NCI-H526 treated with DMSO at 0.1 percent for 48 hours (cell line): ENCODE measurements around the gene ABHD3.
A peak's percentile ranks its signal among the peaks of the same experiment; 100 is the strongest.
"Not testable (repeated sequence)": the region's sequence is repeated elsewhere in the genome, so short reads cannot be mapped to it uniquely, and the experiment has no call there.

Experiments
- DNase-seq: peaks from one replicate; lab custom pipeline; 2025; lab: John Stamatoyannopoulos, UW

Gene ABHD3

DNA sequence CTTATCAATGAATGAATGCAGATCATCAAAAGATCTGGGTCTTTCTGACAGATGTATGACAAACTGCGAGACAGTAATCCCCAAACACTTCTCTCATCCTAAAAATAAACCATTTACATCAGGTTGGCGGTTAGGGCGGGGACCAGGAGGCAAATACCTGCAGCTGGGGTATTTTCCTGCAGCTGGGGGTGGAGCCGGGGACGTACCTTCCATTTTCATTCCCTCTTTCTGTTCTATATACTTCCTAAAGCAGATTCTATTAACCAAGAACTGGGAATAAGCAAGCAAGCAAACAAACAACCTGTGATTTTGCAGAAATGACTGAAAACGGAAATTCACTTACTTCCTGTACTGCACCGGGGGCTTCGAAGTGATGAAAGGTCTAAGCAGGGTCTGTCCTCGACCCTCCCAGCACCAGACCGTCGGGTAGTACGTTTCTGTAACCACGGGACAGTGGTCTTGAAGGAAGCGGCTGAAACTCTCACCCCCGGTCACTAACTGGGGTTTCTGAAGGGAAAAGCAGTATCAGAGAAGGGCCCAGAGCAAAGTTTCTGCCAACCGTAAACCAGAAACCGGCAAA, 1.2 kb downstream of the ABHD3 start:
- peak; percentile 18 for DNase-seq

DNA sequence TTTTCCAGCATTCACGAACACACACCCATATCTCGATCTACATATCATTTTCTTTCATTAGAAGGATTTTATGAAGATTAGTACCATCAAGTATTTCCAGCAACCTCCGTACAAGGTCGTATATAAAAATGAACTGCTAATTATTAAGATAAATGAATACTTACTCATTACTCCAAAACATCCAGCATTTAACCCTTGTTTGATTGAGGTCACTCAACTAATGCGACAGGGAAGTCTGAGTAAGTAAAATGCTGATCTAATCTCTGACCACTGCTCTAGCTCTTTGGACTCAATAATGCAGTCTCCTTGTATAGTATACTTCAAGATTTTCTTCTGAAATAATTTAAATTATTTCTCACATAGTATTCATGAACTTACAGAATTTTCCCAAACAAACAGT, 2.0 kb downstream of the ABHD3 start:
- DNase-seq: no peak

DNA sequence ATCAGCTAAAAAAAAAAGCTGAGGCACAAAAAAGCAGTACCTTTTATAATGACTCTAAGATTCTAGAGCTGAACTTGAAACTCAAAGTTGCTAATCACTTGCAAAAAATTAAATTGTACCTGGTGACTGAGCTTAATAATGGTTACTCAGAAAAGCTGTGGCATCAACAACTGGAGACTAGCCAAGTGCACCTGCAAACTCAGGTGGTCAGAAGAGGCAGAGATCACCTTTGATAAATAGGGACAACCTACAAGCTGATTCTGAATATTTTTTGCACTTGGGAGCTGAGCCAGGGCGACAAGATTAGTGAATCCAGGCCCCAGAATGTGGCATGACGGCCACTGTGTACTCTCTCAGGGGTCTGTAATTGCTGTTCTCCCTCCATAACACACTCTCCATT, 3.0 kb downstream of the ABHD3 start:
- no peak for DNase-seq

DNA sequence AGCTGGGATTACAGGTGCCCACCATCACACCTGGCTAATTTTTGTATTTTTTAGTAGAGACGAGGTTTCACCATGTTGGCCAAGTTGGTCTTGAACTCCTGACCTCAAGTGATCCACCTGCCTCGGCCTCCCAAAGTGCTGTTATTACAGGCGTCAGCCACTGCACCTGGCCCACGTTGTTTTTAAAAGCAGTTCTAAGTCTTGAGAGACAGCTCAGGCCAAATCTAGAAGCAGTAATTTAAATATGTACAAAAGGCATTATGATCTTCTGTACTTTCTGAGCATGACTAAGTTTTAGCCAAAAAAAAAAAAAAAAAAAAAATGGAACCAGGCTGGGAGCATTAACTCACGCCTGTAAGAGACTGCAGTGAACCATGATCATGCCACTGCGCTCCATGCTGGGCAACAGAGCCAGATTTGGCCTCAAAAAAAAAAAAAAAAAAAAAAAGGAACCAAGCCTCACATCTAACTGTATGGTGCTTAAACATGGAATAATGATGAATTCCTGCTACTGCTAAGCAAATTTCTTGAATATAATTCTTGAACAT, 4.0 kb downstream of the ABHD3 start:
- no peak for DNase-seq

DNA sequence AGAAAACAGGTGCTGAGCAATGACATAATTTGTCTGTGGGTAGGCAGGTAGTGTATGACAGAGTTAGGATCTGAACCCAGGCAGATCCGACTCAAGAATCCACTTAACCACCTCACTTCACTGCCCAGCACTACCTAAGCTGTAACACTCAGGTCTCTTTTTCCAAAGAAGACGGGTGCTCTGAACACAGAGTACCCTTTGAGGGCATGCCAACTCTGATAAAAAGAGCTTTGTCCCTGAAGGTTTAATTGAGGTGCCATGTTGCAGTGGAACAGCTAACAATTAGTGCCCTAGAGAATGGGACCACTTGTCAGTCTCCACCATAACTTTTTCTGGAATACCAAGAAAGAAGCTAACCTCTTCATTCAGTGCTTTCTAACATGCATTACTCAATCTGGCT, 11.3 kb downstream of the ABHD3 start:
- DNase-seq: no peak

DNA sequence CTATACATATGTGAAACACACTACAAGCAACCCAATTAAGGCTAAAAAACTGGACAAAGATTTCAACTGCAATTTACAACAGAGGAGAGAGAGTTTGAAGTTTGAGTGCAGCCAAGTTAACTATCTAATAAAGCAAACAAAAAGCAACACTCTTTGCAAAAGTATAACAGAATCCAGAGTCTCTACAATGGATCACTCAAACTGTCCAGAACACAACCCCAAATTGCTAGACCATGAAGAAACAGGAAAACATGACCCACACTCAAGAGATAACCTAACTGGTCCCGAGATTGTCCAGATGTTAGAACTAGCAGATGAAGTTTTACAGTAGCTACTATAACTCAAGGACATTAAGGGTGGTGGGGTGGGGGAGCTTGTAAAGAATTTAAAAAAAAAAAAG, 14.8 kb downstream of the ABHD3 start:
- DNase-seq: no peak

DNA sequence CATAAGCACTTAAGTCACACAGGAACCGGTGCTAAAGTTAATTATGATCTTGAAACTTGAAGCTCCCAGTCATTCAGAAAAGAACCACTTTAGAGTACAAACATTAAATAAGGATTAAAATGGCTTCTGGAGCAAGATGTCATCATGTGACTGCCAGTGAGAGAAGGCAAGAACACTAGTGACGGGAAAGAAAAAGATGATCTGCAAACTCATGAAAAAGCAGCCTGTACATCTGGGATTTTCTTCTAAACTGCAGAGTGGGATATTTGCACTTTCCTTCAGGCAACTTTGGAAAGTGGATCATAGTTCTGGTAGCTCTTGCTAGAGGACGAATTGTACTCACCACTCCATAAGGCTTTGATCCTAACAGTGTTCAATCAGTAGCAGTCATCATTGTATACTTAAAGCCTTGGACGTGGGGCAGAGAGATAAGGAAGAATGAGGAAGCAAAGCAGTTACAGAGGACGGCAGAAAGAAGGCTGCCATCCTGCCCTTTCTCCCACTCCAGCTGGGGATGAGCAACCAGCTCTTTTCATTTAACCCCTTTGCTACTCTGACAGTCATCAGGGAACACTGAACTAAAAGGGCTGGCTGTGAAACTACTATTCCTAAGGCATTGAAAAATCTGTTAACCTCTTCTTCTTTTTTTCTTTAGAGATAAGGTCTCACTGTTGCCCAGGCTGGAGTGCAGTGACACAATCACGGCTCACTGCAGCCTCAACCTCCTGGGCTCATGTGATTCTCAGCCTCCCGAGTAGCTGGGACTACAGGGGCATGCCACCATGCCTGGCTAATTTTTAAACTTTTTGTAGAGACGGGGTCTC, 18.1 kb downstream of the ABHD3 start:
- DNase-seq: no peak

DNA sequence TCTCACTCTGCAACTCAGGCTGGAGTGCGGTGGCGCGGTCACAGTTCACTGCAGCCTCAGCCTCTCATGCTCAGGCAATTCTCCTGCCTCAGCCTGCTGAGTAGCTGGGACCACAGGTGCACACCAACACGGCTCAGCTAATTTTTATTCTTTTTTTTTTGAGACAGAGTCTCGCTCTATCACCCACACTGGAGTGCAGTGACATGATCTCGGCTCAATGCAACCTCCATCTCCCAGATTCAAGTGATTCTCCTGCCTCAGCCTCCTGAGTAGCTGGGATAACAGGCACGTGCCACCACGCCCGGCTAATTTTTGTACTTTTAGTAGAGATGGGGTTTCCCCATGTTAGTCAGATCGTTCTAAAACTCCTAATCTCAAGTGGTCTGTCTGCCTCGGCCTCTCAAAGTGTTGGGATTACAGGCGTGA, 19.0 kb downstream of the ABHD3 start:
- not testable (repeated sequence) for DNase-seq

DNA sequence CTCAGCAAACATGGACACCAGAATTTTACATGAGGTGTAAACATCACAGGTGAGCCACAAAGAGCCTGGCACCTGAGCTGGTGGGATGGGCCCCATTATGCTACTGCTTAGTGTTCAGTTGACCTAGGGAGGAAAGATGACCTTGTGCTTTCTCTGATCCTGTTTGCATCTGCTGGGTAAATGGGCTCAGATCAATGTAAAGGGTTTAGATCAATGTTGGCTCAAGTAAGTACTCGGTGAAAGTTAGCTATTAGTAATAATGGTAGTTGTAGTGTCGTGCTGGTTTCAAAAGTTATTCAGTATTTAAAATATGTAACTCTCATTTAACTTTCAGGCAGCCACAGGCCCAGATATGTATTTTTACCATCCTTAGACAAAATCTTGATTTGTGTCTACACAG, 19.8 kb downstream of the ABHD3 start:
- DNase-seq: no peak

DNA sequence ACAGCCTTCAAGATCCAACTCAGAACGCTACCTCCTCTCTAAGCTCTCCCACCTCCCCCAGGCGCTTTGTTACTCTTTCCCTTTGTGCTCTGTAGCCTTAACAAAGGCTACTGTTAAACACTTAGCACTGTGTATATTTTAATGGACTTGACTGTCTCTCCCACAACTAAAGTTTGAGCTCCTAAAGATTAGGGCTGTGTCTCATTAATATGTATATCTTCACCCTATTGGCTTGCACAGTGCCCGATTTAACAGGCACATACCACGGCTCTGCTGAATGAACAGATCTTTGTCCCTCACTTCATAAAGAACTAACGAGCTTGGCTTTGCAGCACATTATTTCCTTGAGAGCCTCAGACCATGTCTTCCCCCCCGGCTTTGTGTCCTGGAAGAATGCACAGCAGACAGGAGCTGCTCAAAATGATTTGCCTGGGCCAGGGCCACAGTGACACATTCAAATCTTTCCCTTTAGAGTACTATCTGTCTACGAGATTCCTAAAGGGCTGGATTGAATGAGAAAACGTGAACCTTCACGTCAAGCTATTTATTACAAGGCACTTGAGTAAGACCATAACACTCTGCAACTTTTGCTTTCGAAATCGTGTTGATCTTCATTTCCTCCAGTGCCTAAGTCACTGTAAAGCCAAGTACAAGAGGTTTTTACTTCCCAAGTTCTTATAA, 22.1 kb downstream of the ABHD3 start:
- DNase-seq: no peak

DNA sequence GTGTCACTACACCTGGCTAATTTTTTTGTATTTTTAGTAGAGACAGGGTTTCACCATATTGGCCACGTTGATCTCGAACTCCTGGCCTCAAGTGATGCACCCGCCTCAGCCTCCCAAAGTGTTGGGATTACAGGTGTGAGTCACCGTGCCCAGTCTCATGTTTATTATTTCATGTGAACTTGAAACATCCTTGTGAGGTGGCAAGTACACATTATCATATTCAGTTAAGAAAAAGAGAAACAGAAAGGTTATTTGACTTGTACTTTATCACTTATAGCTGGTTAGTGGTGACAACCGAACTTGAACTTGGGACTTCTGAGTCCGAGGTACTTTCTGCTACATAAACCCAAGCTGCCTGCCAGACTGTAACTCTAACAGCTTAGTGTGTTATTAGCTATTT, 24.4 kb downstream of the ABHD3 start:
- DNase-seq: no peak

DNA sequence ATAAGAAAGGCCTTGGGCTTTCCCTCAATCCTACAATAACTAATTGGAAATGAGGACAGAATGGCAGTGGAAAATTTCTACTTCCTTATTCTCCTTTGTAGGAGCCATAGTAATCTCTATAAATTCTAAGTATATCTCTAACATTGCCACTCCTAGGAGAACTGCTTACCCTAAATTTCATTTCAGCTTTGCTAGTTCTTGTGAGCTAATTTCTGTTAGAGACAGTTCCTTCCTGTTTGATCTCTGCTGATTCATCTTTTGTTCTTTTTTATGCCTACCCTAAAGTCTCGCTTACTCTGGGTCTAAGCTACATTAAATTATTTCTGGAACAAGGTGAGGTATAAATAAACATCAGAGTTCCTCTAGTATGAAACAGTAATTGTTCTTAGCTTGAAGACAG, 25.7 kb downstream of the ABHD3 start:
- DNase-seq: no peak

DNA sequence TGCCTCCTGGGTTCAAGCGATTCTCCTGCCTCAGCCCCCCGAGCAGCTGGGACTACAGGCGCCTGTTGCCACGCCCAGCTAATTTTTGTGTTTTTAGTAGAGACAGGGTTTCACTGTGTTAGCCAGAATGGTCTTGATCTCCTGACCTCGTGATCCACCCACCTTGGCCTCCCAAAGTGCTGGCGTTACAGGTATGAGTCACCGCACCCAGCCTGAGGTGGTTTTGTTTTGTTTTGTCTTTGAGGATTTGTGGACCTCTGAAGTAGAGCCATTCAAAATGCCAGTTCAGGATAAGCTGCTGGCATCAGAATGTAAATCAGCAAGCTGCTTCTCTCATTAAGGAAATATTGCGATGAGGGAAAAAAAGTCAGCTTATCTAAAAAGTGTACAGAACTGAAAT, 29.2 kb downstream of the ABHD3 start:
- not testable (repeated sequence) for DNase-seq

DNA sequence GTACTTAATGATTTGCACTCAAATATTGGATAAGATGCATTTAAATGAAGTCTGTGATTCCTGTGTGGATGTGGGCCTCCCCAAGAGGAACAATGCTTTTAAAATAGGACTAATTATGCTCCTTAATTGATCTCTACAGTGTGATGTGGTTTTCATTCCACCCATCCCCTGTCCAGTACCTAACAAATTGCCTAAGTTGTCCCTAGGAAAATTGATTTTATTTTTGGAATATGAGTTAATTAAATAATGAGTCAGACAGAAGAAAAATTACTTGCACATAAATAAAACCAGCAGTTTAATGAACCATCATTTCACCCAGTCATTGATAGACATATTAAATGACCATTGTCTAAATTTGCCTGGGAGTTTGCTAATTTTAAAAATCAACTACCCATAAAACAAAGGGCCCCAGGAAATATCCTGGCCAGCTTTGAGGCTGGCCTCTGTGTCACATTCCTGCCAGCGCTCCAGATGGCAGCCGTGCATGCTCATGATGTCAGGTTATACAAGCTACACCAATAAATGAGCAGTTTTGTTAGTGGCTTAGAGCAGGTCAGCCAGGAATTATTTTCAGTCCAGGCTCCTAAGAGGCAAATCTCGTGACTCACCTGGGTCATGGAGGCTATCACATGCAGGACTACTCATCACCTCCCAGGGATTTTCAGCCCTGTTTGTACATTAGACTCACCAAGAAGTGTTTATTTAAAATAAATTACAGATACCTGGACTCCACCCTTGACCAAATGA, 31.9 kb downstream of the ABHD3 start:
- no peak for DNase-seq

DNA sequence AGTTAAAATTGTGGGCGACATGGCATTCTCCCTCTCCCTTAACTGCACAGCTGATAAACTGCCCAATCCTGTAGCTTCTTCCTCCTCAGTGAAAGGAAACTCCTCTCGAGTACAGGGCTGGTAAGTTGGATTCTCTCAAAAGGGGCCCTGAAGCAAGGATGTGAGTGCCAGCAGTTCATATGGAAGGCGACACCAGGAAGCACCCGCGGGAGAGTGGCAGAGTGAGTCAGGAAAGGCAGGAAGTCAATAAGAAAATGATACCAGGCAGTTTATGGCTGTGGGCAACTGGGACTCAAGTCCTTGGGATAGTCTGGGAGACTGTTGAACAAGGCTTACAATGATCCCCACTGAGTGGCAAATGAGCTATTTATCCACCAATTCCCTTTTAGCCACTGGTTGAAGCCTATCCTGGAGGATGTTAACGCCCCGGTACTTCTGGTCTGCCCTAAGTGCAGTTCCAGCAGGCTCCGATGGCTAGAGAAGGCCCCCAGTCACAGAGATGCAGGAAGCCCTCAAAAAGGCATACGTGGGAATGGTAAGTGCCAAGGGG, 34.8 kb downstream of the ABHD3 start:
- no peak for DNase-seq

DNA sequence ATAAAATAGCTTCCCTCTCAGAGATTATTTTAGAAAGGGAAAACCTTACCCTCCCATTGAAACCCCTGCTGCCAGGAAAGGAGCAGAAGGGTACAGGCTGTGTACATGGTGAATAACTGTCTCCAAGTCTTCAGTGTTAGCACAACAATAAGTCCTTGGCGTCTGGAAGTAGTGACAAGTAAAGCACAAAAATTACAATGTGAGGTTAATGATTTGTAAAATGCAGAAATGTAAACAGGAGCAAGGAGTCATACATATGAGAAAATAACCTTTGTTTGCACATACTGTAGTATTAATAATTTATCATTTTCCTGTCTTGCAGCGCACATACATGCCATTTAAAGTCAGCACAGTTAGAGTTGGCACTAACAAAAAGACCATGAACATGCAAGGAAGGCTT, 40.5 kb downstream of the ABHD3 start:
- no peak for DNase-seq

DNA sequence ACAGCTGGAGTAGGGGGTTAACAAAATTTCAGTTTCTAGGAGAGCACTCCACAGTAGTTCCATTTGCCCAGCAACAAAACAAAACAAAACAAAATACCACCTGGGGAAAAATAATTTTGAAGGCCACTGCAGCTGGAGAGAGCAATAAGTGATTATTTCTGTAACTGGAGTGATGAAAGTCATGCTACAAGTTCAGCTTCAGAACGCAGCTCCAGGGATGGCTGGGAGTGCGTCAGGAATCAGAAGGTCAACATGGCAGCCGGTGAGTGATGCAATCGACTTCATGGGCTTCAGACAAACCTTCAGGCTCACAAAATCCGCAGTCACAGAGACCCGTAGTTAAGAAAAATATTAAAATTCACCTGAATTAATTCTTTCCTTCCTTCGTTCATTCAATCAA, 41.0 kb downstream of the ABHD3 start:
- no peak for DNase-seq

DNA sequence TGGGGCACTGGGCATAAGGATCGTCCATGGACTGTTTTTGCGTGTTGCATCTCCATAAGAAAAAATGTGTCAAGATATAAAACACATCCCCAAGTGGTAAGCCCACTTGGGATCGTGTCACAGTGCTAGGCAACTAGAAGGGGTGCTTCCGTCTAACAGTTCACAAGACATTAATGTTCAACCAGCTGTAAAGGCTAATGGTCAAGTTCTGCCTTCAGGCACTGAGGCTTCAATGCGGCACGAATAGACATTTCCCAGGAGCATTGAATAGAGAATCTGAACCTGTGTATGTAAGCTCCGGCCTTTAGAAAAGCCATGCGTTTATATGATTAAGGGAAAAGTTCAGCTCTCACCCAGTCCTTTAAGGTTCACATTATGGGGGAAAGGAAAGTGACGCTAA, 42.0 kb downstream of the ABHD3 start:
- DNase-seq: no peak

DNA sequence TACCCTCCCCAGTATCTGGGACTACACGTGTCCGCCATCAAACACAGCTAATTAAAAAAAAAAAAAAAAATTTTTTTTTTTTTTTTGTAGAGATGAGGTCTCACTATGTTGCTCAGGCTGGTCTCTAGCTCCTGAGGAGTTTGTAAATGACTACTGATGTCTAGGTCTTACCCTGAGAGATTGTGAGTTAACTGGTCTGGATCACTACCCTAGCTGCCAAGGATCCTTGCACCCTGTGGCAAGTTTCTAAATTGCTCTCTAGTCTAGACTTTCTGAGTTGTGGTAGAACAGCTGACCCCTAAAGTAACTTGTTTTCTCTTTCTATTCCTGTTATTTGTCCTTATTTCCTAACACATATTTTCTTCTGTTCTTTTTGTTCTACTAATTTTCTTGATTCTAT, 44.5 kb downstream of the ABHD3 start:
- DNase-seq: no peak

DNA sequence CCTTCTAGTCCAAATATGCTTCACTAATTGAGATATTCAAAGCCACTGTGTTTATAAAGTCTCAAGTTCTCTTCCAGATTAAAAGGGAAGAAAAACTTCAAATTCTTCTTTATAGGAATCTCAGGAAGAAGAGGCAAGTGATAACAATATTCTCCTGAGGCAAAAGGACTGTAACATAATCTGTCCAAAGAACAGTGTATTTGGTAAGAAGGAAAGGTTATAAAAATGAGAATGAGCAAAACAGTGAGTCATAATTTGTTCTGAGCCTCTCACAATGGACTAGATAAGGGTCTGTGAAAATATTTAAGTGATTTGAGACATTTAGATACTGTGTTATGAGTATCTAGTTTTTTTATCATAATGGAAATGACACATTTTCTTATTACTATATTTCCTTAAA, 48.2 kb downstream of the ABHD3 start:
- no peak for DNase-seq

DNA sequence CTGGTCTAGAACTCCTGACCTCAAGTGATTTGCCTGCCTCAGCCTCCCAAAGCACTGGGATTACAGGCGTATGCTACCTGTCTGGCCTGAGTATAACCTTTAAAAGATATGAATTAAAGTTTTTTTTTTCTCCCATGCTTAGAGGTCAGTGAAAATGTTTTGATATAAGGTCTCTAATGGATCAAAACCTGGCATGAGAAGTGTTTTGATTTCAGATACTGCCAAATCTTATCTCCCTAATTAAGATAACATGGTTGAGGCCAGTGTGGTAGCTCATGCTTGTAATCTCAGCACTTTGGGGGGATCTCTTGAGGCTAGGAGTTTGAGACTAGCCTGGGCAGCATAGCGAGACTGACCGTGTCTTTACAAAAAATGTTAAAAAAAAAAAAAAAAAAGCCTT, 51.2 kb downstream of the ABHD3 start:
- no peak for DNase-seq

DNA sequence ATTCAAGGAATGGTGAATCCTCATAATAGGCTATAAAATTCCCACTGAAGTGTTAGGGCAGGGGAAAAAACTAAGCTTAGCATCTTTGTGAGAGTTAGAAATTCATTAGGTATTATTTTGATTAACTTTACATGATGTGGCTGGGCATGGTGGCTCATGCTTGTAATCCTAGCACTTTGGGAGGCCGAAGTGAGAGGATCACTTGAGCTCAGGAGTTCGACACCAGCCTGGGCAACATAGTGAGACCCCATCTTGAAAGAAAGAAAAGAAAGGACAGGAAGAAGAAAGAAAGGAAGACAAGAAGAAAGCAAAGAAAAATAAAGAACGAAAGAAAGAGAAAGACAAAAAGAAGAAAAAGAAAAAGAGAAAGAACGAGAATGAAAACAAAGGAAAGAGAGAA, 52.5 kb downstream of the ABHD3 start:
- no peak for DNase-seq
